HepG2 (cell line): ENCODE results near the gene HPCAL1. TPM values are rescaled to one million over a fixed set of nuclear protein-coding genes. Genes with fewer than 3 reads are reported as not detected.

ENCODE experiments used
- GATA4 ChIP-seq: sonication (generic); IDR thresholded peaks from 2 replicates; pipeline ENCODE4 v1.6.1; 2016; ENCODE audit warnings: antibody characterized with exemption, low read depth, borderline replicate concordance
- HBP1 ChIP-seq: IDR thresholded peaks from 2 replicates; pipeline ENCODE4 v1.6.1; 2016; ENCODE audit warnings: low read depth, control low read depth
- HOXA9 ChIP-seq: sonication (generic); formaldehyde crosslinking; IDR thresholded peaks from 2 replicates; pipeline ENCODE4 v1.8.1; 2022; ENCODE audit warnings: missing genetic modification reagents, mild to moderate bottlenecking, moderate library complexity, borderline replicate concordance
- KAT2B ChIP-seq: fragments of 150-350 bp; IDR thresholded peaks from 2 replicates; pipeline ENCODE4 v1.6.1; 2014; ENCODE audit warnings: low read depth, low read length, borderline replicate concordance
- MED13 ChIP-seq: sonication (generic); formaldehyde crosslinking; IDR thresholded peaks from 2 replicates; pipeline ENCODE4 v1.5.0; 2020; ENCODE audit warnings: missing genetic modification reagents
- MXD4 ChIP-seq: IDR thresholded peaks from 2 replicates; pipeline ENCODE4 v1.6.1; 2016; ENCODE audit warnings: mild to moderate bottlenecking, missing biosample characterization, missing genetic modification reagents
- PAX8 ChIP-seq: sonication (generic); formaldehyde crosslinking; IDR thresholded peaks from 2 replicates; pipeline ENCODE4 v1.8.0; 2022; ENCODE audit warnings: mild to moderate bottlenecking, missing genetic modification reagents, borderline replicate concordance
- RARA ChIP-seq: IDR thresholded peaks from 2 replicates; pipeline ENCODE4 v1.6.1; 2016; ENCODE audit warnings: missing genetic modification reagents, missing compliant biosample characterization
- RORA ChIP-seq: sonication (generic); formaldehyde crosslinking; IDR thresholded peaks from 2 replicates; pipeline ENCODE4 v1.5.0; 2020; ENCODE audit warnings: mild to moderate bottlenecking, missing genetic modification reagents, moderate library complexity
- THAP9 ChIP-seq: sonication (generic); formaldehyde crosslinking; IDR thresholded peaks from 2 replicates; pipeline ENCODE4; 2020; ENCODE audit warnings: missing genetic modification reagents, mild to moderate bottlenecking, borderline replicate concordance
- ZBTB26 ChIP-seq: IDR thresholded peaks from 2 replicates; pipeline ENCODE4 v1.6.1; 2016; ENCODE audit warnings: missing compliant biosample characterization, missing genetic modification reagents, borderline replicate concordance
- ZNF354B ChIP-seq: sonication (generic); formaldehyde crosslinking; IDR thresholded peaks from 2 replicates; pipeline ENCODE4 v1.8.0; 2022; ENCODE audit warnings: mild to moderate bottlenecking, missing genetic modification reagents
- ZNF512B ChIP-seq: sonication (generic); formaldehyde crosslinking; IDR thresholded peaks from 2 replicates; pipeline ENCODE4 v1.5.1; 2020; ENCODE audit warnings: missing genetic modification reagents, mild to moderate bottlenecking, borderline replicate concordance
- ZNF768 ChIP-seq: sonication (generic); formaldehyde crosslinking; IDR thresholded peaks from 2 replicates; pipeline ENCODE4 v1.4.0; 2020; ENCODE audit warnings: missing genetic modification reagents
- ZNF770 ChIP-seq: sonication (generic); formaldehyde crosslinking; IDR thresholded peaks from 2 replicates; pipeline ENCODE4 v1.5.0; 2020; ENCODE audit warnings: mild to moderate bottlenecking, missing genetic modification reagents
- polyA plus RNA-seq, 8 experiments: library from polyadenylated mRNA; depleted of rRNA in 3 of 8; stranded (reverse) in 7 of 8; unstranded in 1 of 8; fragments of >200 nt; fragmentation: Illumina TruSeq in 4 of 8; extraction: Trizol in 4 of 8; gene quantifications; 2 replicates each; pipeline versions ENCODE4 v1.2.1 to v1.2.3, GENCODE V29; 2011 to 2016; ENCODE audit warnings: low read depth in 4 of 8, missing spikeins in 1 of 8, mixed read lengths in 1 of 8; ENCODE audit not compliant: insufficient read depth in 1 of 8
- total RNA-seq, 5 experiments: library from RNA; depleted of rRNA; stranded (reverse); fragments of >200 nt; fragmentation: Illumina TruSeq; extraction: Trizol; gene quantifications; 2 replicates each; pipeline ENCODE4 v1.2.3, GENCODE V29; 2016; ENCODE audit warnings: low read depth in 1 of 5

Gene HPCAL1
- total and polyA plus RNA-seq, 2 of the 13 experiments (the other 11 are each of a cell fraction or from before 2014, with no cell fraction given), result 29.5 to 29.9 TPM

- peak; percentile 83 for TF ChIP-seq ZNF770 (CRISPR knock-in tag)
- TF ChIP-seq KAT2B, result no peak
- TF ChIP-seq ZNF768 (CRISPR knock-in tag), result peak; percentile 96
- TF ChIP-seq GATA4, result no peak
- no peak for TF ChIP-seq HBP1 (CRISPR knock-in tag)
- TF ChIP-seq MED13 (CRISPR knock-in tag), result no peak
- no peak for TF ChIP-seq THAP9 (CRISPR knock-in tag)
- no peak for TF ChIP-seq ZNF512B (CRISPR knock-in tag)
- TF ChIP-seq MXD4 (CRISPR knock-in tag), result no peak
- TF ChIP-seq HOXA9, result no peak
- TF ChIP-seq RORA, result no peak
- TF ChIP-seq ZNF354B (CRISPR knock-in tag), result no peak
- no peak for TF ChIP-seq ZBTB26 (CRISPR knock-in tag)
- TF ChIP-seq PAX8 (CRISPR knock-in tag), result no peak
- TF ChIP-seq RARA (CRISPR knock-in tag), result no peak
- TF ChIP-seq, all 625 proteins: peak for 4
These were observed 60.3 kb downstream of the HPCAL1 start (continued) for GRCh38 chr2:10362898-10363454.
